Smooth muscle cell (in vitro differentiated cells): ENCODE measurements around the gene ZNF133. TPM values are rescaled to one million over a fixed set of nuclear protein-coding genes. Genes with fewer than 3 reads are reported as not detected.

Source experiments
- DNase-seq: peaks from one replicate; lab custom pipeline; 2025; ENCODE audit not compliant: unreplicated experiment; lab: John Stamatoyannopoulos, UW
- H2AFZ ChIP-seq: fragments of 200-600 bp; sonication (generic); 2 replicates; pipeline ENCODE4 v1.6.0; 2016; ENCODE audit warnings: antibody characterized with exemption, low read depth, mild to moderate bottlenecking
- H3F3A ChIP-seq: fragments of 200-600 bp; sonication (generic); 2 replicates; pipeline ENCODE4 v1.6.0; 2017; ENCODE audit warnings: antibody characterized with exemption, low read depth
- H3K27ac ChIP-seq: fragments of 200-600 bp; sonication (generic); 2 replicates; pipeline ENCODE4 v1.5.1; 2016; ENCODE audit warnings: low read depth, mild to moderate bottlenecking
- H3K27me3 ChIP-seq: fragments of 200-600 bp; sonication (generic); 2 replicates; pipeline ENCODE4 v1.6.1; 2016; ENCODE audit warnings: low read depth, mild to moderate bottlenecking
- H3K36me3 ChIP-seq: fragments of 200-600 bp; sonication (generic); 2 replicates; pipeline ENCODE4 v1.5.1; 2016; ENCODE audit warnings: low read depth
- H3K4me1 ChIP-seq: fragments of 200-600 bp; sonication (generic); 2 replicates; pipeline ENCODE4 v1.5.1; 2016; ENCODE audit warnings: low read depth
- H3K4me2 ChIP-seq: fragments of 200-600 bp; sonication (generic); 2 replicates; pipeline ENCODE4 v1.6.0; 2016; ENCODE audit warnings: mild to moderate bottlenecking
- H3K4me3 ChIP-seq: fragments of 200-600 bp; sonication (generic); 2 replicates; pipeline ENCODE4 v1.5.1; 2016; ENCODE audit warnings: mild to moderate bottlenecking
- H3K79me2 ChIP-seq: fragments of 200-600 bp; sonication (generic); 2 replicates; pipeline ENCODE4 v1.6.0; 2016; ENCODE audit warnings: low read depth, mild to moderate bottlenecking
- H3K9ac ChIP-seq: fragments of 200-600 bp; sonication (generic); 2 replicates; pipeline ENCODE4 v1.6.0; 2016; ENCODE audit warnings: low read depth
- H3K9me3 ChIP-seq: fragments of 200-600 bp; sonication (generic); replicated peaks from 2 replicates; pipeline ENCODE4 v1.5.1; 2016; ENCODE audit warnings: low read depth
- H4K20me1 ChIP-seq: fragments of 200-600 bp; sonication (generic); 2 replicates; pipeline ENCODE4 v1.6.0; 2016; ENCODE audit warnings: low read depth
- CTCF ChIP-seq: fragments of 200-600 bp; sonication (generic); IDR thresholded peaks from 2 replicates; pipeline ENCODE4 v1.5.1; 2017; ENCODE audit warnings: borderline replicate concordance, mild to moderate bottlenecking, antibody characterized with exemption; ENCODE audit not compliant: insufficient read depth, poor library complexity, severe bottlenecking
- WGBS: methylation state at CpG from one replicate; pipeline ENCODE4 v1.1.7; 2016; ENCODE audit warnings: low lambda C conversion rate; 5-methylcytosine and 5-hydroxymethylcytosine counted together
- polyA plus RNA-seq: library from polyadenylated mRNA; unstranded; fragments of >200 nt; fragmentation: Nextera tagmentation; extraction: Ambion mirVana; gene quantifications from 2 replicates; pipeline ENCODE4 v1.2.1, GENCODE V29; 2016
- total RNA-seq: library from RNA; depleted of rRNA; stranded (reverse); fragments of >200 nt; gene quantifications from 2 replicates; pipeline ENCODE4 v1.2.3, GENCODE V29; 2014

The ZNF133 gene
- total and polyA plus RNA-seq, 2 experiments from 2014 or later = 12.5 to 22.4 TPM

GRCh38 chr20:18263723-18264122 is 24.6 kb upstream of the ZNF133 start:
- no peaks in the 10 kb centered on the region for H3F3A ChIP-seq
- H3K79me2 ChIP-seq = no peaks in the 10 kb centered on the region
- H3K4me3 ChIP-seq = no peak overlapping the region
- WGBS = 56% methylated on average over 1 of the region's 1 CpG
- H3K27ac ChIP-seq = no peak overlapping the region
- H3K9me3 ChIP-seq = no peaks in the 10 kb centered on the region
- no peaks in the 10 kb centered on the region for H3K36me3 ChIP-seq
- no peak overlapping the region for H3K4me2 ChIP-seq
- no peak for DNase-seq
- no peak for TF ChIP-seq CTCF
- H4K20me1 ChIP-seq = no peaks in the 10 kb centered on the region
- H2AFZ ChIP-seq = no peak overlapping the region
- peaks cover 8% of the 10 kb centered on the region for H3K4me1 ChIP-seq
- no peaks in the 10 kb centered on the region for H3K27me3 ChIP-seq
- H3K9ac ChIP-seq = no peak overlapping the region

- 47% methylated on average over 4 of the region's 4 CpGs for WGBS
- Histone ChIP-seq H3K36me3 (no peaks in the 10 kb centered on the region), H3K4me2 (no peak overlapping the region), H3K9ac (no peak overlapping the region), H3K4me3 (no peak overlapping the region), H3K27ac (no peak overlapping the region), H3K79me2 (no peaks in the 10 kb centered on the region), H2AFZ (no peak overlapping the region), H3K27me3 (no peaks in the 10 kb centered on the region), H3K4me1 (peaks cover 8% of the 10 kb centered on the region), H3F3A (no peaks in the 10 kb centered on the region), H4K20me1 (no peaks in the 10 kb centered on the region), H3K9me3 (no peaks in the 10 kb centered on the region)
- DNase-seq = no peak
- TF ChIP-seq CTCF = no peak
These were observed 22.9 kb upstream of the ZNF133 start for GRCh38 chr20:18265441-18265840.

- Histone ChIP-seq H3K4me1 (peaks cover 8% of the 10 kb centered on the region), H3K27me3 (no peaks in the 10 kb centered on the region), H4K20me1 (no peaks in the 10 kb centered on the region), H3K79me2 (no peaks in the 10 kb centered on the region), H3K36me3 (no peaks in the 10 kb centered on the region), H3K4me3 (no peak overlapping the region), H2AFZ (no peak overlapping the region), H3K27ac (no peak overlapping the region), H3K4me2 (no peak overlapping the region), H3K9ac (no peak overlapping the region), H3F3A (no peaks in the 10 kb centered on the region), H3K9me3 (no peaks in the 10 kb centered on the region)
- DNase-seq = no peak
- no peak for TF ChIP-seq CTCF
- 90% methylated on average over 5 of the region's 5 CpGs for WGBS
These were observed 22.0 kb upstream of the ZNF133 start for GRCh38 chr20:18266282-18266681.

- no peak overlapping the region for H2AFZ ChIP-seq
- TF ChIP-seq CTCF = no peak
- no peak overlapping the region for H3K27ac ChIP-seq
- H3K9ac ChIP-seq = no peak overlapping the region
- no peak for DNase-seq
- 44% methylated on average over 7 of the region's 7 CpGs for WGBS
- H3K9me3 ChIP-seq = no peaks in the 10 kb centered on the region
- no peaks in the 10 kb centered on the region for H3K79me2 ChIP-seq
- no peaks in the 10 kb centered on the region for H3K36me3 ChIP-seq
- peaks cover 8% of the 10 kb centered on the region for H3K4me1 ChIP-seq
- H3K4me2 ChIP-seq = no peak overlapping the region
- no peaks in the 10 kb centered on the region for H3F3A ChIP-seq
- no peaks in the 10 kb centered on the region for H4K20me1 ChIP-seq
- H3K27me3 ChIP-seq = no peaks in the 10 kb centered on the region
- H3K4me3 ChIP-seq = no peak overlapping the region
These were observed 20.5 kb upstream of the ZNF133 start for GRCh38 chr20:18267815-18268214.
